ENCODE measurements around the gene CSF3. TPM values are rescaled to one million over a fixed set of nuclear protein-coding genes. Genes with fewer than 3 reads are reported as not detected.
"Not testable (repeated sequence)": the region's sequence is repeated elsewhere in the genome, so short reads cannot be mapped to it uniquely, and the experiment has no call there.

The CSF3 gene
- total RNA-seq, 3 donors from 2014 or later (not counting 1 experiment from before 2014, with no cell fraction given): not detected

DNA sequence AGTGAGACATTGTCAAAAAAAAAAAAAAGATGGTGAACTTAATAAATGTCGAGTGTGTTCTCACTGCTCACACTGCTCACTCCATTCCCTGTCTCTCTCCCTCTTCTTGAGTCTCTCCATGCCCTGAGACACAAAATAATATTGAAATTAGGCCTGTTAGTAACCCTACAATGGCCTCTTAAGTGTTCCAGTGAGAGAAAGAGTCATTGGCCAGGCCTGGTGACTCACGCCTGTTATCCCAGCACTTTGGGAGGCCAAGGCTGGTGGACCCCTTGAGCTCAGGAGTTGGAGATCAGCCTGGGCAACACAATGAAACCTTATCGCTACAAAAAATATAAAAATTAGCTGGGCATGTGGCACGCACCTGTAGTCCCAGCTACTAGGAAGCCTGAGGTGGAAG is 16.2 kb upstream of the CSF3 start:
- no peaks in the 10 kb centered on the region for H3K27me3 Mint-ChIP-seq (ENCODE audit: low read depth in 2 of 2)
- no peak overlapping the region for H3K4me3 Mint-ChIP-seq
- no peak for DNase-seq
- H3K9me3 Mint-ChIP-seq: no peaks in the 10 kb centered on the region
- TF ChIP-seq, protein P1, sequence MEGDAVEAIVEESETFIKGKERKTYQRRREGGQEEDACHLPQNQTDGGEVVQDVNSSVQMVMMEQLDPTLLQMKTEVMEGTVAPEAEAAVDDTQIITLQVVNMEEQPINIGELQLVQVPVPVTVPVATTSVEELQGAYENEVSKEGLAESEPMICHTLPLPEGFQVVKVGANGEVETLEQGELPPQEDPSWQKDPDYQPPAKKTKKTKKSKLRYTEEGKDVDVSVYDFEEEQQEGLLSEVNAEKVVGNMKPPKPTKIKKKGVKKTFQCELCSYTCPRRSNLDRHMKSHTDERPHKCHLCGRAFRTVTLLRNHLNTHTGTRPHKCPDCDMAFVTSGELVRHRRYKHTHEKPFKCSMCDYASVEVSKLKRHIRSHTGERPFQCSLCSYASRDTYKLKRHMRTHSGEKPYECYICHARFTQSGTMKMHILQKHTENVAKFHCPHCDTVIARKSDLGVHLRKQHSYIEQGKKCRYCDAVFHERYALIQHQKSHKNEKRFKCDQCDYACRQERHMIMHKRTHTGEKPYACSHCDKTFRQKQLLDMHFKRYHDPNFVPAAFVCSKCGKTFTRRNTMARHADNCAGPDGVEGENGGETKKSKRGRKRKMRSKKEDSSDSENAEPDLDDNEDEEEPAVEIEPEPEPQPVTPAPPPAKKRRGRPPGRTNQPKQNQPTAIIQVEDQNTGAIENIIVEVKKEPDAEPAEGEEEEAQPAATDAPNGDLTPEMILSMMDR (IDR thresholded peaks at IDR 0.05): no peak
- H3K4me1 ChIP-seq (ENCODE audit: control insufficient read depth, insufficient read depth, low read length): no peaks in the 10 kb centered on the region
- no peaks in the 10 kb centered on the region for H3K27me3 ChIP-seq (ENCODE audit: control insufficient read depth, insufficient read depth, low read length)
- H3K27ac Mint-ChIP-seq: no peak overlapping the region
- H3K36me3 Mint-ChIP-seq: peaks cover 4% of the 10 kb centered on the region
- intact Hi-C loops (cut with micrococcal nuclease): no loop called here
- 96% methylated on average over 4 of the region's 4 CpGs for WGBS (ENCODE audit: insufficient coverage)
- H3K4me3 ChIP-seq (ENCODE audit: low read length): no peak overlapping the region
- H3K9me3 ChIP-seq (ENCODE audit: control insufficient read depth, insufficient read depth, low read length): no peaks in the 10 kb centered on the region
- H3K36me3 ChIP-seq (ENCODE audit: control insufficient read depth, insufficient read depth, low read length): peaks cover 37% of the 10 kb centered on the region
- no peak for ATAC-seq
- no peak overlapping the region for H3K27ac ChIP-seq (ENCODE audit: low read length)
- peaks cover 0 to 9% of the 10 kb centered on the region in 2 donors for H3K4me1 Mint-ChIP-seq

DNA sequence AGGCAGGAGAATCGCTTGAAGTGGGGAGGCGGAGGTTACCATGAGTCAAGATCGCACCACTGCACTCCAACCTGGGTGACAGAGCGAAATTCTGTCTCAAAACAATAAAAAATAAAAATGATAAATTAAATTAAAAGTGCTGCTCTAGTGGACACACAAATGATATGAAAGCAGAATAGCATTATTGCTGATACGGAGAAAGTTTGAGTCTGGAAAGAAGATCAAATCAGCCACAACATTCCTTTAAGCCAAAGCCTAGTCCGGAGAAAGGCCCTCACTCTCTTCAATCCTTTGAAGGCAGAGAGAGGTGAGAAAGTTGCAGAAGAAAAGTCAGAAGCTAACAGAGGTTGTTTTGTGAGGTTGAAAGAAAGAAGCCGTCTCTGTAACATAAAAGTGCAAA is 15.1 kb upstream of the CSF3 start:
- no peak for DNase-seq
- no peak overlapping the region for H3K4me3 ChIP-seq (ENCODE audit: low read length)

DNA sequence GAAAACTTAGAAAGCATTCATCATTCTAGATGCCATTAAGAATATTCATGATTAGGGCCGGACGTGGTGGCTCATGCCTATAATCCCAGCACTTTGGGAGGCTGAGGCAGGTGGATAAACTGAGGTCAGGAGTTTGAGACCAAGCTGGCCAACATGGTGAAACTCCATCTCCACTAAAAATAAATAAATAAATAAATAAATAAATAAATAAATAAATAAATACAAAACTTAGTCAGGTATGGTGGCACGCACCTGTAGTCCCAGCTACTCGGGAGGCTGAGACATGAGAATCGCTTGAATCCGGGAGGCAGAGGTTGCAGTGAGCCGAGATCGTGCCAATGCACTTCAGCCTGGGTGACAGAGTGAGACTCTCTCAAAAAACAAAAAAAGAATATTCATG is 13.9 kb upstream of the CSF3 start:
- H3K36me3 Mint-ChIP-seq; H3K4me1 Mint-ChIP-seq; H3K9me3 ChIP-seq (ENCODE audit: control insufficient read depth, insufficient read depth, low read length); H3K4me3 ChIP-seq (ENCODE audit: low read length); H3K4me1 ChIP-seq (ENCODE audit: control insufficient read depth, insufficient read depth, low read length); H3K27ac ChIP-seq (ENCODE audit: low read length); H3K27ac Mint-ChIP-seq; H3K4me3 Mint-ChIP-seq; H3K9me3 Mint-ChIP-seq; intact Hi-C loops (cut with micrococcal nuclease); ATAC-seq; H3K27me3 Mint-ChIP-seq (ENCODE audit: low read depth in 2 of 2); DNase-seq; H3K27me3 ChIP-seq (ENCODE audit: control insufficient read depth, insufficient read depth, low read length): not testable (repeated sequence)
- 96% methylated on average over 8 of the region's 8 CpGs for WGBS (ENCODE audit: insufficient coverage)
- peaks cover 15% of the 10 kb centered on the region for H3K36me3 ChIP-seq (ENCODE audit: control insufficient read depth, insufficient read depth, low read length)

More for the DNA sequence above, 15.1 kb upstream of the CSF3 start:
- peaks cover 26% of the 10 kb centered on the region for H3K36me3 ChIP-seq (ENCODE audit: control insufficient read depth, insufficient read depth, low read length)
- H3K9me3 ChIP-seq (ENCODE audit: control insufficient read depth, insufficient read depth, low read length): no peaks in the 10 kb centered on the region
- no peaks in the 10 kb centered on the region for H3K27me3 Mint-ChIP-seq (ENCODE audit: low read depth in 2 of 2)
- no peaks in the 10 kb centered on the region for H3K36me3 Mint-ChIP-seq
- no peaks in the 10 kb centered on the region for H3K27me3 ChIP-seq (ENCODE audit: control insufficient read depth, insufficient read depth, low read length)
- H3K4me1 Mint-ChIP-seq: peaks cover 0 to 4% of the 10 kb centered on the region in 2 donors
- WGBS (ENCODE audit: insufficient coverage): 100% methylated on average over 4 of the region's 7 CpGs
- H3K4me3 Mint-ChIP-seq: no peak overlapping the region
- TF ChIP-seq, protein P1 (IDR thresholded peaks at IDR 0.05): no peak
- no peaks in the 10 kb centered on the region for H3K9me3 Mint-ChIP-seq
- no peak overlapping the region for H3K27ac Mint-ChIP-seq
- intact Hi-C loops (cut with micrococcal nuclease): no loop called here
- H3K4me1 ChIP-seq (ENCODE audit: control insufficient read depth, insufficient read depth, low read length): no peaks in the 10 kb centered on the region
- H3K27ac ChIP-seq (ENCODE audit: low read length): no peak overlapping the region
- ATAC-seq: no peak

DNA sequence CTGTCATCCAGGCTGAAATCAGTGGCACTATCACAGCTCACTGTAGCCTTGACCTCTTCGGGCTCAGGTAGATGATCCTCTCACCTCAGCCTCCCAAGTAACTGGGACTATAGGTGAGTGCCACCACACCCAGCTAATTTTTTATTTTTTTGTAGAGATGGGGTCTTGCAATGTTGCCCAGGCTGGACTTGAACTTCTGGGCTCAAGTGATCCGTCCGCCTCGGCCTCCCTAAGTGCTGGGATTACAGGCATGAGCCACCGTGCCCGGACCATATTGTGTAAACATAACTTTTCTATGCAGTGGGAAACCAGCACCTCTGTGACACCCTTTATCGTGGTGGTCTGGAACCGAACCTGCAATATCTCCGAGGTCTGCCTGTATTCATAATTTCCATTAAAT is 11.2 kb upstream of the CSF3 start:
- H3K36me3 ChIP-seq (ENCODE audit: control insufficient read depth, insufficient read depth, low read length): no peaks in the 10 kb centered on the region
- WGBS (ENCODE audit: insufficient coverage): 94% methylated on average over 9 of the region's 9 CpGs
- H3K27me3 ChIP-seq (ENCODE audit: control insufficient read depth, insufficient read depth, low read length): no peaks in the 10 kb centered on the region
- TF ChIP-seq, protein P1 (IDR thresholded peaks at IDR 0.05): no peak
- no peaks in the 10 kb centered on the region for H3K9me3 ChIP-seq (ENCODE audit: control insufficient read depth, insufficient read depth, low read length)
- DNase-seq: no peak
- no peaks in the 10 kb centered on the region for H3K4me1 ChIP-seq (ENCODE audit: control insufficient read depth, insufficient read depth, low read length)
- no peaks in the 10 kb centered on the region for H3K36me3 Mint-ChIP-seq
- H3K27me3 Mint-ChIP-seq (ENCODE audit: low read depth in 2 of 2): no peaks in the 10 kb centered on the region
- no peak overlapping the region for H3K27ac ChIP-seq (ENCODE audit: low read length)
- ATAC-seq: no peak
- intact Hi-C loops (cut with micrococcal nuclease): no loop called here
- H3K4me3 ChIP-seq (ENCODE audit: low read length): no peak overlapping the region
- no peak overlapping the region for H3K4me3 Mint-ChIP-seq
- H3K9me3 Mint-ChIP-seq: no peaks in the 10 kb centered on the region
- H3K27ac Mint-ChIP-seq: no peak overlapping the region
- no peaks in the 10 kb centered on the region for H3K4me1 Mint-ChIP-seq

All from natural killer cell (primary cell).